Measurements from ENCODE around the gene CDK16. TPM values are rescaled to one million over a fixed set of nuclear protein-coding genes. Genes with fewer than 3 reads are reported as not detected.

CDK16 gene
- polyA plus RNA-seq, 1 donor (not counting 4 experiments of a cell fraction or from before 2014, with no cell fraction given): 79.3 TPM

GRCh38 chrX:47221756-47222155, 3.3 kb downstream of the CDK16 start:
- no peak for DNase-seq (ENCODE audit: low read depth, low spot score)
- TF ChIP-seq EZH2 (IDR thresholded peaks at IDR 0.05; ENCODE audit: low read length) (no peak), CTCF (optimal IDR thresholded peaks at IDR 0.05 in 1 of 3, IDR thresholded peaks at IDR 0.05 in 1 of 3, conservative IDR thresholded peaks at IDR 0.05 in 1 of 3; ENCODE audit: extremely low read depth in 1 of 3, insufficient read depth in 2 of 3, low read length in 3 of 3) (no peak)
- Histone ChIP-seq H3K36me3 (ENCODE audit: control insufficient read depth in 2 of 2, extremely low read depth in 1 of 2, insufficient read depth in 2 of 2, low read length in 2 of 2) (peaks cover 23 to 42% of the 10 kb centered on the region in 2 experiments), H3K27me3 (ENCODE audit: control insufficient read depth, extremely low read depth, insufficient read depth, low read length) (no peaks in the 10 kb centered on the region), H3K4me3 (ENCODE audit: control insufficient read depth in 2 of 3, extremely low read depth in 1 of 3, insufficient read depth in 2 of 3, low read depth in 1 of 3, low read length in 3 of 3) (no peak overlapping the region), H3K79me2 (ENCODE audit: control insufficient read depth, insufficient read depth, low read length) (peaks cover 43% of the 10 kb centered on the region), H3K9me3 (ENCODE audit: control insufficient read depth, low read depth, low read length) (no peaks in the 10 kb centered on the region), H3K27ac (ENCODE audit: control insufficient read depth, insufficient read depth, low read length) (no peak overlapping the region), H3K4me1 (ENCODE audit: control insufficient read depth, extremely low read depth, insufficient read depth, low read length) (peaks cover 20% of the 10 kb centered on the region), H3K4me2 (ENCODE audit: control insufficient read depth, extremely low read depth, insufficient read depth, low read depth, low read length) (no peak overlapping the region), H4K20me1 (ENCODE audit: control insufficient read depth, extremely low read depth, insufficient read depth, low read length) (peaks cover 21% of the 10 kb centered on the region), H3K9me1 (ENCODE audit: control insufficient read depth, extremely low read depth, insufficient read depth, low read length) (no peaks in the 10 kb centered on the region), H3K9ac (ENCODE audit: control insufficient read depth, extremely low read depth, insufficient read depth, low read length) (no peak overlapping the region), H2AFZ (ENCODE audit: control insufficient read depth, low read length) (no peak overlapping the region)
- no peak for FAIRE-seq
- dilution Hi-C loops (cut with MboI; ENCODE audit: extremely low pct_ligation_motif_present, low sequenced_read_pairs): no loop called here

- H4K20me1 ChIP-seq (ENCODE audit: control insufficient read depth, extremely low read depth, insufficient read depth, low read length): peaks cover 19% of the 10 kb centered on the region
- no peak overlapping the region for H3K9ac ChIP-seq (ENCODE audit: control insufficient read depth, extremely low read depth, insufficient read depth, low read length)
- H3K27ac ChIP-seq (ENCODE audit: control insufficient read depth, insufficient read depth, low read length): no peak overlapping the region
- dilution Hi-C loops (cut with MboI; ENCODE audit: extremely low pct_ligation_motif_present, low sequenced_read_pairs): no loop called here
- no peaks in the 10 kb centered on the region for H3K9me1 ChIP-seq (ENCODE audit: control insufficient read depth, extremely low read depth, insufficient read depth, low read length)
- peaks cover 43% of the 10 kb centered on the region for H3K79me2 ChIP-seq (ENCODE audit: control insufficient read depth, insufficient read depth, low read length)
- DNase-seq (ENCODE audit: low read depth, low spot score) (no peak), FAIRE-seq (no peak)
- no peaks in the 10 kb centered on the region for H3K9me3 ChIP-seq (ENCODE audit: control insufficient read depth, low read depth, low read length)
- no peak overlapping the region for H3K4me3 ChIP-seq (ENCODE audit: control insufficient read depth in 2 of 3, extremely low read depth in 1 of 3, insufficient read depth in 2 of 3, low read depth in 1 of 3, low read length in 3 of 3)
- no peak overlapping the region for H2AFZ ChIP-seq (ENCODE audit: control insufficient read depth, low read length)
- H3K4me2 ChIP-seq (ENCODE audit: control insufficient read depth, extremely low read depth, insufficient read depth, low read depth, low read length): no peak overlapping the region
- TF ChIP-seq CTCF (optimal IDR thresholded peaks at IDR 0.05 in 1 of 3, IDR thresholded peaks at IDR 0.05 in 1 of 3, conservative IDR thresholded peaks at IDR 0.05 in 1 of 3; ENCODE audit: extremely low read depth in 1 of 3, insufficient read depth in 2 of 3, low read length in 3 of 3) (no peak), EZH2 (IDR thresholded peaks at IDR 0.05; ENCODE audit: low read length) (no peak)
- peaks cover 25 to 46% of the 10 kb centered on the region in 2 experiments for H3K36me3 ChIP-seq (ENCODE audit: control insufficient read depth in 2 of 2, extremely low read depth in 1 of 2, insufficient read depth in 2 of 2, low read length in 2 of 2)
- H3K4me1 ChIP-seq (ENCODE audit: control insufficient read depth, extremely low read depth, insufficient read depth, low read length): peaks cover 12% of the 10 kb centered on the region
- H3K27me3 ChIP-seq (ENCODE audit: control insufficient read depth, extremely low read depth, insufficient read depth, low read length): no peaks in the 10 kb centered on the region
Observed at GRCh38 chrX:47222751-47223350, 4.4 kb downstream of the CDK16 start.

Data from keratinocyte (primary cell).